Epithelial cell of proximal tubule (primary cell): ENCODE measurements around the gene C8B. TPM values are rescaled to one million over a fixed set of nuclear protein-coding genes. Genes with fewer than 3 reads are reported as not detected.

Experiments
- DNase-seq: peaks from one replicate; pipeline ENCODE4 v3.0.0-alpha.2; 2011; ENCODE audit warnings: low read depth
- H3K4me3 ChIP-seq: 2 replicates; pipeline ENCODE4 v1.5.1; 2011; ENCODE audit warnings: low read depth, mild to moderate bottlenecking, low read length
- CTCF ChIP-seq: conservative IDR thresholded peaks from 2 replicates; pipeline ENCODE4 v1.5.1; 2012; ENCODE audit warnings: low read depth, mild to moderate bottlenecking, low read length
- total RNA-seq: library from RNA; depleted of rRNA; stranded (reverse); fragments of >200 nt; gene quantifications from 2 replicates; pipeline ENCODE4 v1.2.3, GENCODE V29; 2015

The C8B gene
- total RNA-seq, 1 donor from 2014 or later: not detected

- TF ChIP-seq CTCF: no peak
- DNase-seq: no peak
- H3K4me3 ChIP-seq: no peak overlapping the region
These were observed 66.9 kb downstream of the C8B start for GRCh38 chr1:56898879-56899278.

GRCh38 chr1:56898005-56898373 is 67.8 kb downstream of the C8B start:
- no peak for TF ChIP-seq CTCF
- no peak for DNase-seq
- H3K4me3 ChIP-seq: no peak overlapping the region

GRCh38 chr1:56897150-56898004 is 68.4 kb downstream of the C8B start:
- no peak overlapping the region for H3K4me3 ChIP-seq
- no peak for DNase-seq
- TF ChIP-seq CTCF: no peak

GRCh38 chr1:56894014-56894413 is 71.8 kb downstream of the C8B start:
- no peak for DNase-seq
- no peak for TF ChIP-seq CTCF
- H3K4me3 ChIP-seq: no peak overlapping the region

- no peak for TF ChIP-seq CTCF
- no peak for DNase-seq
These were observed 75.6 kb downstream of the C8B start for GRCh38 chr1:56890229-56890628.

GRCh38 chr1:56881417-56881816 is 84.4 kb downstream of the C8B start:
- no peak overlapping the region for H3K4me3 ChIP-seq
- TF ChIP-seq CTCF: no peak
- DNase-seq: no peak

More at GRCh38 chr1:56890229-56890628, 75.6 kb downstream of the C8B start:
- no peak overlapping the region for H3K4me3 ChIP-seq

GRCh38 chr1:56880774-56881173 is 85.0 kb downstream of the C8B start:
- H3K4me3 ChIP-seq: no peak overlapping the region
- DNase-seq: no peak
- no peak for TF ChIP-seq CTCF
